Activated T-helper 1 cell treated with anti-CD3 and anti-CD28 coated beads, Interleukin-12 subunit alpha, Interleukin-12 subunit beta, Interleukin-2, Interleukin-4 antibody, amounts not matched to agents 30 ng/mL and 10 ng/mL and 1 ng/mL, durations not matched to agents 14 hours and 24 hours and 36 hours (primary cell): ENCODE measurements around the gene PLA2G15. TPM values are rescaled to one million over a fixed set of nuclear protein-coding genes. Genes with fewer than 3 reads are reported as not detected.

Experiments
- DNase-seq: peaks from one replicate; pipeline ENCODE4 v3.0.0; 2021; ENCODE audit warnings: low spot score
- H3K27ac Mint-ChIP-seq: one replicate; pipeline ENCODE4 v1.8.0; 2021; ENCODE audit warnings: mild to moderate bottlenecking, mixed read lengths
- H3K27me3 Mint-ChIP-seq: one replicate; pipeline ENCODE4 v1.8.0; 2022; ENCODE audit warnings: mild to moderate bottlenecking, moderate library complexity, mixed read lengths; ENCODE audit not compliant: insufficient read depth
- H3K36me3 Mint-ChIP-seq: one replicate; pipeline ENCODE4 v1.8.0; 2021; ENCODE audit warnings: low read depth, mixed read lengths
- H3K4me1 Mint-ChIP-seq: one replicate; pipeline ENCODE4 v1.8.0; 2021; ENCODE audit warnings: low read depth, mixed read lengths
- H3K4me3 Mint-ChIP-seq: one replicate; pipeline ENCODE4 v1.8.0; 2021; ENCODE audit warnings: mild to moderate bottlenecking, moderate library complexity, mixed read lengths
- H3K9me3 Mint-ChIP-seq: one replicate; pipeline ENCODE4 v1.8.0; 2021; ENCODE audit warnings: mixed read lengths
- intact Hi-C: fragments of 100-400 bp; cut with micrococcal nuclease; formaldehyde crosslinking; loops from one replicate; pipeline ENCODE4 v1.15.1; 2024
- total RNA-seq: library from RNA; stranded (reverse); gene quantifications from 2 replicates; pipeline ENCODE4 v1.2.3, GENCODE V29; 2022

Gene PLA2G15
- total RNA-seq, 1 donor from 2014 or later = 8.8 TPM

- Mint-ChIP-seq H3K9me3 (no peaks in the 10 kb centered on the region), H3K27me3 (no peaks in the 10 kb centered on the region), H3K36me3 (peaks cover 24% of the 10 kb centered on the region), H3K4me1 (peaks cover 54% of the 10 kb centered on the region), H3K27ac (peak within 1 kb of the TSS; percentile 99), H3K4me3 (peak within 1 kb of the TSS; percentile 94)
- DNase-seq = peak; percentile 85
- intact Hi-C loops = loop anchor here (1.0 to 10.0 kb wide), 8 partner anchors 11 to 490 kb away; partner anchors contain the start of genes PLA2G15 and SLC7A6OS
These were observed 19.2 kb downstream of the PLA2G15 start, which contains the start of gene SLC7A6 for GRCh38 chr16:68264128-68265077. Gene SLC7A6 (plus strand): TSS chr16:68264526. CDS start chr16:68274727, 10,201 bp downstream.

- DNase-seq = no peak
- no peaks in the 10 kb centered on the region for H3K27me3 Mint-ChIP-seq
- H3K27ac Mint-ChIP-seq = peak overlapping the region; percentile 97
- intact Hi-C loops = loop anchor here (1.0 to 10.0 kb wide), 4 partner anchors 10 to 490 kb away; no protein-coding TSS in a partner anchor
- peak overlapping the region; percentile 94 for H3K4me3 Mint-ChIP-seq
- peaks cover 63% of the 10 kb centered on the region for H3K4me1 Mint-ChIP-seq
- no peaks in the 10 kb centered on the region for H3K9me3 Mint-ChIP-seq
- peaks cover 26% of the 10 kb centered on the region for H3K36me3 Mint-ChIP-seq
These were observed 20.1 kb downstream of the PLA2G15 start for GRCh38 chr16:68265078-68265920.

GRCh38 chr16:68267612-68268405, 22.6 kb downstream of the PLA2G15 start:
- peak overlapping the region; percentile 64 for H3K4me3 Mint-ChIP-seq
- intact Hi-C loops = loop anchor here (10.0 kb wide), 1 partner anchor 487 kb away; no protein-coding TSS in a partner anchor
- peaks cover 45% of the 10 kb centered on the region for H3K36me3 Mint-ChIP-seq
- peak overlapping the region; percentile 55 for H3K27ac Mint-ChIP-seq
- H3K27me3 Mint-ChIP-seq = no peaks in the 10 kb centered on the region
- peaks cover 76% of the 10 kb centered on the region for H3K4me1 Mint-ChIP-seq
- H3K9me3 Mint-ChIP-seq = no peaks in the 10 kb centered on the region
- DNase-seq = no peak

DNA sequence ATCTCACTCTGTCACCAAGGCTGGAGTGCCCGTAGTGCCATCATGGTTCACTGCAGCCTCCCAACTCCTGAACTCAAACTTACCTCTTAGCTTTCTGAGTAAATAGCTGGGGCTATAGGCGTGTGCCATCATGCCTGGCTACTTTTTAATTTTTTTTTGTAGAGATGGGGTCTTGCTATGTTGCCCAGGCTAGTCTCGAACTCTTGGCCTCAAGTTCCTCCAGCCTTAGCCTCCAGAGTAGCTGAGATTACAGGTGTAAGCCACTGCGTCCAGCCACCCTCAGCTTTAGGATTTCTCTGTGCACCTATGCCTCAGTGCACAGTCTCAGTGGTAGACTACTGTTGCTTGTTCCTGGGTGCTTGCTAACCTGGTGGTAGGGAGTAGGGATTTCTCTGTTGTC, 24.6 kb downstream of the PLA2G15 start:
- DNase-seq = no peak
- peak overlapping the region; percentile 72 for H3K4me3 Mint-ChIP-seq
- H3K4me1 Mint-ChIP-seq = peaks cover 84% of the 10 kb centered on the region
- H3K36me3 Mint-ChIP-seq = peaks cover 62% of the 10 kb centered on the region
- no peaks in the 10 kb centered on the region for H3K27me3 Mint-ChIP-seq
- no peaks in the 10 kb centered on the region for H3K9me3 Mint-ChIP-seq
- intact Hi-C loops = loop anchor here (1.0 to 10.0 kb wide), 2 partner anchors 17 to 485 kb away; no protein-coding TSS in a partner anchor
- H3K27ac Mint-ChIP-seq = peak overlapping the region; percentile 85

DNA sequence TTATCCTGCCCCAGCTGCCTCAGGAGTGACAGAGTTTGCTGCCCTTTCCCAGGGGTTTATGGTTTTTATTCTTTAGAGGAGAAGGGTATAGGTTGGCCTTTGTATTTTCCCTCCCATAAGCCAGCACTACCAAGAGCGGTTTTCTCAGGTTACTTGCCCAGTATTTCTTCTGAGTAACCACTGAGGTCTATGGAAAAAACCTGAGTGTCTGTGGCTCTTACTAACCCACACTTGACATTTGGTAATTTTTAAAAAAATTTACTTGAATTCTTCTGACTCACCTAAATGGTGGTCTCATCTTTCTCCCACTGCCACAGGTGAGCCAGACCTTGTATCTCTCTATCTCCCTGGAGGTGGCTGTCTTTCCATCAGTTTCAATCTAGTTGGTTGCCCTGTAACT, 25.2 kb downstream of the PLA2G15 start:
- Mint-ChIP-seq H3K4me1 (peaks cover 85% of the 10 kb centered on the region), H3K27ac (peak overlapping the region; percentile 85), H3K4me3 (peak overlapping the region; percentile 34), H3K36me3 (peaks cover 63% of the 10 kb centered on the region), H3K9me3 (no peaks in the 10 kb centered on the region), H3K27me3 (no peaks in the 10 kb centered on the region)
- DNase-seq = no peak
- intact Hi-C loops = loop anchor here (1.0 kb wide), 1 partner anchor 16 kb away; no protein-coding TSS in a partner anchor

DNA sequence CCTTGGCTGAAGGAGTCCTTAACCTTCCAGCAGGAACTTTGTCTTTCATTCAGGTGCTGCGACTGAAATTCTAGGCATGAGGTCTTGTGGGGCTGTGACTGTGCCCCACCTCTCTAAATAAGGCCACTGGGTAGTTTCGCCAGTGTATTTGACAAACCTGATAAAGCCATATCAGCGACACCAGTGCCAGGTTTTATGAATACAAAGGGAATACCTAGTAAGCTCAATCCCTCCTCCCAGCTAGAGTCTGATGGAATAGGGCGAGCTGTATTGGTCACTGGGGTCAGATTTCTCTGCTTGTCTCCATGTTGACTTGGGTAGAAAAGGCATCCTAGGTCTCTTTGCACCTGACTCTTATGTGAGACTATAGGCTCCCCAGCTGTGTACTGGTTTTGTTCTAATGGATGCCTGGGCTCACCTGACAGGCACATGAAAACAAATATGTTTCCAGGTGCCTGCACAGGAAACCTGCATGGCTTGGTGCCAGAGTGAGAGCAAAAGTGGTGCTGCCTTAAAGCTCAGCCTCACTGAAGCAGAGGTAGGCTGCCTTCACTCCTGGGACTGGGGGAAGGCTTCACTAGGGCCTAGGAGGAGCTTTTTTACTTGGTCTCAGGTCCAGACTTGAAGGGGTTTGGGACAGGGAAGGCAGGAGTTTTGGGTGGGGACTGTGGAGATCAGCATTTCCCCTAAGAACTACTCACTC, 27.5 kb downstream of the PLA2G15 start:
- Mint-ChIP-seq H3K9me3 (no peaks in the 10 kb centered on the region), H3K4me3 (peak overlapping the region; percentile 56), H3K4me1 (peaks cover 80% of the 10 kb centered on the region), H3K27me3 (no peaks in the 10 kb centered on the region), H3K36me3 (peaks cover 62% of the 10 kb centered on the region), H3K27ac (peak overlapping the region; percentile 89)
- no peak for DNase-seq
- intact Hi-C loops = no loop called here

- H3K9me3 Mint-ChIP-seq = no peaks in the 10 kb centered on the region
- H3K27ac Mint-ChIP-seq = peak overlapping the region; percentile 89
- peak overlapping the region; percentile 56 for H3K4me3 Mint-ChIP-seq
- H3K36me3 Mint-ChIP-seq = peaks cover 56% of the 10 kb centered on the region
- H3K27me3 Mint-ChIP-seq = no peaks in the 10 kb centered on the region
- no peak for DNase-seq
- H3K4me1 Mint-ChIP-seq = peaks cover 72% of the 10 kb centered on the region
- intact Hi-C loops = no loop called here
These were observed 28.3 kb downstream of the PLA2G15 start for GRCh38 chr16:68273459-68273858.

DNA sequence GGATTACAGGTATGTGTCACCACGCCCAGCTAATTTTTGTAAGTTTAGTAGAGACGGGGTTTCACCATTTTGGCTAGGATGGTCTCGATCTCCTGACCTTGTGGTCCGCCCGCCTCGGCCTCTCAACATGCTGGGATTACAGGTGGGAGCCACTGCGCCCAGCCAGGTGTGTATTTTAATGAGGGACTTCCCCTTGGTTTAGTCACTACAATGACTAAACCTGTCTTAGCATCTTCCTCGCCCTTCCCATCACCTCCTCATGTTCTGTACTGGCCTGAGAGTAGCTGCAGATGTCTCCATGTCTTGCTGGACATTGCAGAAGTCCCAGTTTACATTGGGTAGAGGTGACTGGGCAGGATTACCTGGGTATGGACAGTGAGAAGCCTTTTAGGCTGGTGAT, 28.7 kb downstream of the PLA2G15 start:
- Mint-ChIP-seq H3K36me3 (peaks cover 56% of the 10 kb centered on the region), H3K4me3 (peak overlapping the region; percentile 63), H3K9me3 (no peaks in the 10 kb centered on the region), H3K27me3 (no peaks in the 10 kb centered on the region), H3K4me1 (peaks cover 70% of the 10 kb centered on the region), H3K27ac (peak overlapping the region; percentile 90)
- DNase-seq = no peak
- intact Hi-C loops = no loop called here

DNA sequence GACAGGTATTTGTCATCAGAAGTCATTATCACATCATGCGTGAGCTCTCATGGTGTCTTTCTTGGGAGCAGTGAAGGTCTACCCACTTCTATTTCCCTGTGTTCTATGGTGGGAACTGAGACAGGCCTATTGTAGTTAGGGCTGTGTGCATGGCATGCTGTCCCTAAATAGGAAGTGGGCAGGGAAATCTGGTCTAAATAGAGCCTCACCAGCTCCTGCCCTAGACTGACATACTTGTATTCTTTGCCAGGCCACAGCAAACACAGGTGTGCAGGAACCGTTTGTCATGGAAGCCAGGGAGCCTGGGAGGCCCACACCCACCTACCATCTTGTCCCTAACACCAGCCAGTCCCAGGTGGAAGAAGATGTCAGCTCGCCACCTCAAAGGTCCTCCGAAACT, 29.3 kb downstream of the PLA2G15 start:
- peak overlapping the region; percentile 90 for H3K27ac Mint-ChIP-seq
- peaks cover 67% of the 10 kb centered on the region for H3K4me1 Mint-ChIP-seq
- intact Hi-C loops = no loop called here
- H3K4me3 Mint-ChIP-seq = peak overlapping the region; percentile 63
- DNase-seq = no peak
- peaks cover 53% of the 10 kb centered on the region for H3K36me3 Mint-ChIP-seq
- H3K27me3 Mint-ChIP-seq = no peaks in the 10 kb centered on the region
- no peaks in the 10 kb centered on the region for H3K9me3 Mint-ChIP-seq

DNA sequence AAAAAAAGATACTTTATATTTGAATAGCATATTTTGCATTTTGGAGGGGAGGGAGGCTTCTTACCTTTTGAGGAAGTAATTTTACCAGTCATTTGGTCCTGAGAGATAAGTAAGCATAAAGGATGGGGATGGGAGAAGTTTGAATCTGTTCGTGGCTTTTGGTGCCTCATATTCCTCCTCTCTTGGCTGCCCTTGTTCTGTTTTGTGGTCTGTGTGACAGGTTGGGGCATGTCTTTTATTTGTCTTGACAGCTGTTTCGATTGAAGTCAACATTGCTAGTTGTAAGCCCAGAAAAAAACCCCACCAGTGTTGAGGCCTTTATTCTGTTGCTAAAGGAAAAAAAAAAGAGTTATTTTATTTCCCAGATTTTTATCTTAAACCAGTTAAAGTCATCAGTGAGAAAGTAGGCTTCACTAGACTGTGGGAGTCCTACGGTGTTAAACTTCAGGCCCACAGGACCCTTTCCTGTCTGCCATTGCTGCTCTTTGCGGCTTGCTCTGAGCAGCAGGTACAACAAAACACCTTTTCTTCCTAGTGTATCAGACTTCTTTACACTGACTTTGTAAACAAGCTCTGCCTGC, 30.5 kb downstream of the PLA2G15 start:
- intact Hi-C loops = loop anchor here (1.0 kb wide), 2 partner anchors 9 to 10 kb away; no protein-coding TSS in a partner anchor
- Mint-ChIP-seq H3K36me3 (peaks cover 54% of the 10 kb centered on the region), H3K4me3 (peak overlapping the region; percentile 65), H3K4me1 (peaks cover 63% of the 10 kb centered on the region), H3K27ac (peak overlapping the region; percentile 90), H3K9me3 (no peaks in the 10 kb centered on the region), H3K27me3 (no peaks in the 10 kb centered on the region)
- peak; percentile 40 for DNase-seq

DNA sequence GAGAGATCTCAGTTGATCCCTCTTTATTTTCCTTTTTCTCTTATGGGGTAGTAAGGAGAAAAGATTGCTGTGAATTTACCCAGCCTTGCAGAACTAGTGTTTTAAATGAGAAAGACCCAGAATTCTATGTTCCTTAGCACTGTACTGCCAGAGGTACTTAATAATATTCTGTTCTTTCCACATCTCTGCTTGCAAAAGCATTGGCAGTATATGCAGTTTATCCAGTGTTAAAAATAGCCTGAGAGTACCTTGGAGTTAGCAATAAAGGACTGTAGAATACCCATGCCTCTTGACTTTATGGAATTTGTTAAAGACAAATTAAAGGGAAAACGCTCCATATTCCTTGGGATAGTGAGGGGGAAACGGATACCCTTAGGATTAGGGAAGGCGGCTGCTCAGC, 31.1 kb downstream of the PLA2G15 start:
- Mint-ChIP-seq H3K36me3 (peaks cover 53% of the 10 kb centered on the region), H3K4me3 (peak overlapping the region; percentile 65), H3K27ac (peak overlapping the region; percentile 90), H3K4me1 (peaks cover 63% of the 10 kb centered on the region), H3K9me3 (no peaks in the 10 kb centered on the region), H3K27me3 (no peaks in the 10 kb centered on the region)
- DNase-seq = no peak
- intact Hi-C loops = no loop called here
